SH-SY5Y (cell line): ENCODE results near the gene ZNF493.

ENCODE experiments used
- GATA2 ChIP-seq: IDR thresholded peaks from 2 replicates; pipeline ENCODE4 v1.6.1; 2011; ENCODE audit warnings: mild to moderate bottlenecking, low read depth, low read length
- GATA3 ChIP-seq: IDR thresholded peaks from 2 replicates; pipeline ENCODE4 v1.6.1; 2011; ENCODE audit warnings: low read depth, mild to moderate bottlenecking, low read length, moderate library complexity

DNA sequence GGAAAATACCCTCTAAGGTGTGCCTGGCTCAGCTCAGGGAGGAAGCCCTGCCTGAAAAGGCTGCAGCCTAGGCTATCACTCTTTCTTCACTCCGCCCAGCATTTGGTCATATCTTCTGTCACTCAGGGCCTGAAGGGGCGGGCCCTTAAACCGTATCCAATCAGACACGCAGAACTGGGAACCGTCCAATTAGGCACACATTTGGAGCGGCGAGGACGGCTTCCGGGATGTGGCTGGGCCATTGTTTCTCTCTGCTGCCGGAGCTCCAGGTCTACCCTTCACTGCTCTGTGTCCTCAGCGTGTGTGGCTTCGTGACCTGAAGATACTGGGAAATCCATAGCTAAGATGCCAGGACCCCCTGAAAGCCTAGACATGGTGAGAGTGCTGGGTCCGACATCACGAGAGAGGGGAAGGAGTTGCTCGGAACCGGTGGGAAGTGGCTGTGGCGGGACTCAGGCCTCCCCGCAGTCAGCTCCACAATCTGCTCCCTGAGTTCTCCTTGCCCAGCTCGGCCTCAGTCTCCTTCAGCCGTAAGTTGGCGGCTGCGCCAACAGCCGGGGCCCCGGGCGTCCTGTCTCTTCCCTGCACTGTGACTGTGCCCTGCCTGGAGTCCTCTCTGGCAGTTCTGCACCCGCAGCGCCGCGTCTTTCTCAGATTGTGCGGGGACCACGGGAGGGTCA is at the start of gene ZNF493:
- TF ChIP-seq GATA2: no peak
- TF ChIP-seq GATA3: no peak
